ENCODE results near the gene CSK.

- TF ChIP-seq EZH2phosphoT487 (IDR thresholded peaks at IDR 0.05; ENCODE audit: insufficient read depth, low read depth): no peak
- no peak for TF ChIP-seq EZH2 (IDR thresholded peaks at IDR 0.05; ENCODE audit: insufficient read depth, poor library complexity, severe bottlenecking)
Measured at GRCh38 chr15:74836846-74837245, 55.0 kb downstream of the CSK start.

Data from GM23248 (cell line).